NCI-H2029 treated with DMSO at 0.1 percent for 48 hours (cell line): ENCODE measurements around the gene EPHA5.
"Not testable (repeated sequence)": the region's sequence is repeated elsewhere in the genome, so short reads cannot be mapped to it uniquely, and the experiment has no call there.

Experiments used
- DNase-seq: peaks from one replicate; lab custom pipeline; 2025; lab: John Stamatoyannopoulos, UW

EPHA5 gene

DNA sequence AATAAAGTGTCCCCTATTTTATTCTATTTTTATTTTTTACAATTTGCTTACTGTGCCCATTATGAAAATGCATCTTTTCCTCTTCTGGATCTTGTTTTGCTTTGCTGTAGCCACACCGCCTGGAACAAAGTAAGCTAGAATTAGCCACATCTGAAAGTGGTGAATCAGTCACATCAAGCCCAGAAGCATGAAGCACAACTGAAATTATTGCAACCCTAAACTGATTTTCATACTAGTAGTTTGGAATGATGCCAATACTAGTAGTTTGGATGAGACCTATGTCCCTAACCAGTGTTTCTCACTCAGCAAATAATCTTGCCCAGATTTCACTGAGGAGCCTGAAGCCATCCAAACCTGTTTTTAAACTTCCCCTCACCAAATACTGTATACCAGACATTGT is 303.0 kb downstream of the EPHA5 start:
- no peak for DNase-seq

DNA sequence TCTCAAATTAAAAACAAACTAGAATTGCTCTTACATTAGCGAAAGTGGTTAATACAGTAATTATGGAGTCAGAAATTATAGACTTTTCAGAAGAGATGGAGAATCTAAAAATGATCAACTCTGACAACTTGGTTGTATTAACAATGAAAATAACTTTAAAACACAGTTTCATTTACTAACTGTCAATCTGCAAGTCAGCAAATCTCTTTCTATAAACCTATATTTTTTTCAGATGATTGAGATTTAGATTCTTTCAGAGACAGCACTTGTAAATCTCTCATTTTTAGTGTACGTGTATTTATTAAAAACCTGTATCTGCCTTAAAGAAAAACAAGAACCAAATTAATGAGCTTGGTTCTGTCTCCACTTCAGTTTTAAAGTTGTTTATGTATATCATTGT is 311.4 kb downstream of the EPHA5 start:
- DNase-seq, result no peak

DNA sequence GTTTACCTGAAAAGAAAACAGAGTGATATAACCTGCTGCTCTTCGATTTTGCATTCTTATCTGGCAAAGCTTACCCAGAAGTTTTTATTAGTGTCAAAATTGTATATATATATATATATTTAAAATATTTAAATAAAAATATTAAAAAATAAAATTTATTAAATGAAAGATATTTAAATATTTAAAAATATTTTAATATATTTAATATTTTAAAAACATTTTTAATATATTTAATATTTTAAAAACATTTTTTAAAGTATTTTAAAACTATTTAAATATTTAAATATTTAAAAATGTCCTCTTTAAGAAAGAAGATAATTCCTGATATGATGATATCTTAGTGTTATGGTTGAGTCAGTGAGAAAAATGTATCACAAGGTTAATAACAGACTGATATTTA is 317.2 kb downstream of the EPHA5 start:
- no peak for DNase-seq

DNA sequence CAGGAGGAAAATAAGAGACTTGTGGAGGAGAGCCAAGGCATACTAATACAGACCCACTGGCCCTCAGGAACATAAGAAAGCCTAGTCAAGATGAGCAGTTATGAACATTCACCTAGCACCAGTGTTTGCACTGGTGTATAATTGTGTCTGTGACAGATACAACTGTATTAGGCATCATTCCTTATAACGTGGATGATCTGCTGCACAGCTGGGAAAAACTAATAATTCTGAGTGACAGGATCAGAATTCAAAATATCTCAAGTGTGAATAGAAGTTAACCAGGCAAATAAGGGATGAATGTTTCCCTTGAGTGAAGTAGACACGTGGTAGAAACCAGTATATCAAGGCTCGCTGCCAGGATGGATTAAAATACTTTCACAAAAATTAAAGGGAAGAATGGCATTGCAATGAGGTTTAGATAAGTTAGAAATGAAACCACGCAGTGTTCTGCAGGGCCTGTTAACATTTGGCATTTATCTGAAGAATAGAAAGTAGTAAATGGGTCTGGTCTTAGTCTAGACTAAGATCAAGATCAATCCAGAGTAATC is 325.9 kb downstream of the EPHA5 start:
- no peak for DNase-seq

DNA sequence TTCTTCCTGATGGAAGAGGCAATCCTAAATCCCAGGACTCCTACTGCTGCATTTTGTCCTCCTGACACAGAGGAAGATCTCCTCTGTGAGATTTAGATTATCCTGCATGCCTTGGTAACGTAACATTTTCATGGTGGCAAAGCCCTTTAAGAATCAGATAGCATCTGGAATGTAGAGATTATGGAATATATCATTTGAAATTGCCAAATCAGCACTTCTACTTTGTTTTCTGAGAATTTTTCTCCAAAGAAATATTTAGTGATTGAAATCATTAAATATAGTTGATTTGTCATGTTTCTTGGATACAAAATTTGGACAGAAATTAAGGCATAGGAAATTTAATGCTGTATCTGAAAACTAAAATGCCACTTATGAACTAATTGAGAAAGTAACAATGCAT is 326.9 kb downstream of the EPHA5 start:
- no peak for DNase-seq

DNA sequence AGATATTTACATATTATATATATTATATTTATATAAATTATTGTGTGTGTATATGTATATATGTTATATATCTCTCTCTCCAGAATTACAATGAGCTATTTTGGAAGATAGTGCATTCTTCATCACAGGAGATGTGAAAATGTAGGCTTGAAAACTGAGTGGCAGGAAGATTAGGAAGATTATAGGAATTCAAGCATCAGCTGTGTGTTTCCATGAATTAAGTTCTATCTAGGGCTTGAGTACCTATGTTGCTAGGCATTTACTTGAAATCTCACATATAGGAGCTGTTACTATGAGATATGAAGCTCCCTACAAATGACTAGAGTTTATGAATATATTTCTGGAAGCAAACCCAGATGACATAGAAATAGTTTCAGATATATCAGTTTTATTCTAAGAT is 328.7 kb downstream of the EPHA5 start:
- DNase-seq, result no peak

DNA sequence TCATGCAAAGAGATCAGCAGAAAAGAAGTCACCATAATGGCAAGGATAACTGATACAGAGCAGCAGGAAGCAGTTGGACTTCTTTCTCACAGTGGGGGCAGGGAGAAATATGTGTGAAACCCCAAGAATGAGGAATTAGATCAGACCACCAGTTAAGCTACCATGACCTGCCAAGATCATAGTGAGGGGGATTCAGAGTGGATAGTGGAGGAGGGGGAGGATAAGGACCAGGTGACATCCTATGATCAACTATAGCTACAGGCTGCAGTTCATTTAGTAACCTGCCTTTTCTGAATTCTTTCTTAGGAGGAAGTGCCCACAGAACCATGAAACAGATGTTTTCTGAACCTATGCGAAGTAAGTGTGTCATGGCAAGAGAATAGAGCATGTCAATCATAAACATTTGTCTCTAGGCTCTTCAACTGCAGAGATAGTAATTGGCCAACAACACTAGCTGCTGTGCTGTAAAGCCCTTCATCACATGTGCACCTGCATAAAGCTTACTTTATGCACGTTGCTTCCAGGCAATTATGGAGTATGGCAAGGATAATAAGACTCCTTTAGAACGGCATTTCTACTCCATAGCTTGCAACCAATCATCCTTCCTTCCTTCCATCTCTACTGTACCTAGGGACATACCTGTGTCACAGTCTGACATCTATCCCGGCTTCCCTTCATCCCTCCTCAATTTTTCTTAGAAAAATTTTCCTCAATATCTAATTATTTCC is 329.7 kb downstream of the EPHA5 start:
- DNase-seq, result no peak

DNA sequence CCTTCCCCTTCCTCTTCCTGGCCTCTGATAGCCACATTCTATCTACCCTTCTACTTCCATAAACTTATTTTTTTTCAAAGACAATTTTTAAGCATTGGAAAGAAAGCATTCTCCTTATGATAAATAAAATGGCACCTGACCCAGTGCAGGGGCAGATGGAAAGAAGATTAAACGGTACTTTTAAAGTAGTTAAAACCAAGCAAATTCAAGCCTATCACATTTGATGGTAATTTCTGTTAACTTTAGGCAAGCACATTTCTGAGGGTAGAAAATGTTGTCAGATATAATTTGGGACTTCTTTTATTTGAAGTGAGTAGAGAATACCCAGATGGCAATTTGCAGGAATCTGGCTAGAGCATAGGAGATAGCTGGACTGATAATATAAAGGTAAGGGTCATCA is 332.9 kb downstream of the EPHA5 start:
- DNase-seq, result no peak

DNA sequence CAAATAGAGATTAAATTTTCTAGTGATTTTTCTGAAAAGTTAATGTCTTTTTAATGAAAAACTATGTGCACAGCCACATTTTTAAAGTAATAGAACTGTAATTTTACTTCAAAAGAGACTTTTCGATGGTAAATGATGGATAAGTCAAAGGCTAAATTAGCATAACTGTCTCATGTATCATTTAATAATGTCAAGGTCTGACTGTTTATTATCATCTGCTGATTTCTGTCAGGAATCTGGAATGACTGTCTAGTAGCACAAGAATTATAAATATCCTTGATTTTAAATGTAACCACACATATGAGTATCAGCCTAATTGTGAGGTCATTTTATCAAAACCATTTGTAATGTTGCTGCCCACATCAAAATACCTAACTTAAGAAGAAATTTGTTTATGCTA is 333.8 kb downstream of the EPHA5 start:
- DNase-seq, result no peak

DNA sequence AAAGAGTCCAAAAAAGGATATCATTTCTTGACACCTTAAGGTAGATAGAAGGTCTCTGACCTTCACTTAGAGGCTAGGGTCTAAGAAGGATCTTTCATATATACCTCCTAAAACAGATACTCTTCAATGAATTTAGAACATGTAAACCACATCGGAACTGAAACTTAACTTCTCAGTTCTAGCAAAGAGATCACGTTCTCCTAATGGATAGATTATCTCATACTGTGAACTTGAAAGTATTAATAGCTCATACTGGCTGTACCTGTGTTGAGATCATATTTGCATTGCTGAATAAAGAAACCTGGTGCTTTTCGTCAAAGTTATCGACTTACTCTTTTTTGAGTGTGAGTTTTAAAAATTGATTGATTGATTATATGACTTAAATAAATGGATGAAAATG is 353.8 kb downstream of the EPHA5 start:
- DNase-seq, result no peak

DNA sequence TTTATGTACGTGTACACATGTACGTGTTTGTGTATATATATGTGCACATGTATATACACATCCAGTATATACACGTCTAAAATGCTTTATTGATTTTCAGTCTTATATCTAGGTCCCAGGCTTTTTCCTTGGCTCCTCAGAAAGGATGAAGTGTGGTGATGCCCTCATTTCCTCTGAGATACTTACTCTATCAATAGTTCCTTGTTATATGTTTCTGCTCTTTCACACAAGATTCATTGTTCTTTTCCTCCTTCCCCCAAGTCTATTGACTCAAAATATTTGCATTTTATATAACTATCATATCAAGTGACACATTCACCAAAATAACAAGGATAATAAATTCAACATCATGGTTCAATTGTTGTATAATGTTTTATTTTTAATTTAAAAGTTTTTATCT is 359.2 kb downstream of the EPHA5 start:
- no peak for DNase-seq

DNA sequence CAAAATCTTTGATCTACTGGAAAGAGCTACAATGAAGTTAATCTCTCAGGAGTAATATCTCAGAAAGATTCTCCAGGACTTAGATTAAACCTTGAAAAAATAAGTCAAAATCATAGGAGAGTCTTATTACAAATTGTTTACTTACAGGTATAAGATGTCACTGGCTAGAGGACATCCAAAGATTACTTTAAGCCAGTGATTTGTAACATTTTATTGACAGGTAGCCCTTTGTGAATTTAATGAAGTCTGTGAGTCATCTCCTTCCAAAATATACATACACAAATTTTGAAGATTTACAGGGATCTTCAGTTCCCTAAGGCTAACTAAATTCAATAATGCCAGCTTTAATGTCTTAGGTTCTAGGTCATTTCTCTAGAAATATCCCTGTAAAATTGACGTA is 359.7 kb downstream of the EPHA5 start:
- no peak for DNase-seq

DNA sequence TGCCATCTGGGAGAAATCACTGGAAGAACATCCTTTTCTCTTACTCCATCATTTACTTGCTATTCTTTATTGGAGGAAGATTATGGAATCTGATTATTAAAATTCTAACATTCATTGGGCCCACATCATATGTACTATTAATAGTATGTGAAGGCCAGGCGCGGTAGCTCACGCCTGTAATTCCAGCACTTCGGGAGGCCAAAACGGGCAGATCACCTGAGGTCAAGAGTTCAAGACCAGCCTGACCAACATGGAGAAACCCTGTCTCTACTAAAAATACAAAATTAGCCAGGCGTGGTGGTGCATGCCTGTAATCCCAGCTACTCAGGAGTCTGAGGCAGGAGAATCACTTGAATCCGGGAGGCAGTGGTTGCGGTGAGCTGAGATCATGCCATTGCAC is 361.7 kb downstream of the EPHA5 start:
- DNase-seq, result not testable (repeated sequence)

DNA sequence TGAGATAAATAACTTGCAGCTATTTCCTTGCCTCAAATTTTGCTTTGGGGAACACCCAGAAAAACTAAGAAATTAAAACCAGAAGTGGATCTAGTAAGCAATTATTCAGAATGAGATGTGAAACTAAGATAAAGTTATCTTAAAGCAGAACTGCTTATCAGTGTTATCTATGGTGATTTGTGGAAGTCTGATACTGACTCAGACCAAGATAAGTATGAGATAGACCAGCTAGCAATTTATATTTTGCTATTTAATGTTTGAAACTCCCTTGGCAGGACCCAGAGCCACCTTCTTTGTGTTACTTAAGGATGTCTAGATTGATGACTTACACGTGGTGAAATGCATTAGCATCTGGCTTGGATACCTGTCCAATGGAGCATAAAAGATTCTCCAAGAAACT is 368.1 kb downstream of the EPHA5 start:
- DNase-seq, result no peak

DNA sequence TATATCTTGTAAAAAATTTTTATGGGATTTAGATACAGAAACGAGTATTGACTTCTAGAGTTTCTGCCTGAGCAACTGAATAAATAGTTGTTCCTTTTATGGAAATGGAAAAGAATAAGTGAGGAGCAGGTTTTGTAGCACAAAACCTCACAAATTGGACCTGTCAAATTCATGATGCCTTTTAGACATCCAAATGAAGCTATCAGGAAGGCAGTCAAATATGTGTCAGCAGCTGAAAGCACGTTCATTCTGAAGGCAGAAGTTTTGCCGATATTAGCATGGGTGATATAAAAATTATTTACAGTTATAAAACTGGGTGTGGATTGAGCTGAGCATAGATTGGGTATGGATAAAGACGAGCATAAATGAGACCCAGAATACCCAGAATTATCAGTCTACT is 374.0 kb downstream of the EPHA5 start:
- no peak for DNase-seq

DNA sequence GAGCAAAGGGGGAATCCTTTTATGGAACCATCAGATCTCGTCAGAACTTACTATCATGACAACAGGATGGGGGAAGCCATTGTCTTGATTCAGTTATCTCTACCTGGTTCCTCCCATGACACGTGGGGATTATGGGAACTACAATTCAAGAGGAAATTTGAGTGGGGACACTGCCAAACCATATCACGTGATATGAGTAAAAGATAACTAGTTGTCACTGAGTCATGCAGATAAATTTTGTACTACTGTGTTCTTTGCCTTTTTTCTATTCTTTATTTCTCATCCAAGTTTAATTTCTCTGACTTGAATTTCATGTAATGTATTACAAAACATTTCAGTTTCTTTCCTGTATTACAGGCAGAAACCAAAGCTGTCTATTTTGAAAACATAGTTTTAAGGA is 383.2 kb downstream of the EPHA5 start:
- no peak for DNase-seq
